Measurements from ENCODE around the gene NDN. TPM values are rescaled to one million over a fixed set of nuclear protein-coding genes. Genes with fewer than 3 reads are reported as not detected.

NDN gene
- total and polyA plus RNA-seq, 10 donors, result 10.4 to 54.1 (median 26.6) TPM

GRCh38 chr15:23663232-23663631 is 23.9 kb downstream of the NDN start:
- WGBS, 5 donors, result 50 to 60% (median 56%) methylated on average over 2 of the region's 2 CpGs
- TF ChIP-seq POLR2AphosphoS5 (IDR thresholded peaks at IDR 0.05), result no peak
- no peak for TF ChIP-seq POLR2A (IDR thresholded peaks at IDR 0.05)
- TF ChIP-seq CTCF (IDR thresholded peaks at IDR 0.05 in 8 of 11, conservative IDR thresholded peaks at IDR 0.05 in 3 of 11), result no peak
- Histone ChIP-seq H3K36me3 (no peaks in the 10 kb centered on the region), H3K4me3 (no peak overlapping the region), H3K4me1 (no peaks in the 10 kb centered on the region), H3K27me3 (replicated peaks in 1 of 7) (no peaks in the 10 kb centered on the region), H3K9me3 (no peaks in the 10 kb centered on the region), H3K27ac (no peak overlapping the region)
- no peak for DNase-seq
- intact Hi-C loops (cut with DNase I; ENCODE audit: low total_unique reads), result no loop called here

GRCh38 chr15:23648920-23649515 is 38.1 kb downstream of the NDN start:
- no peaks in the 10 kb centered on the region for H3K36me3 ChIP-seq
- peaks cover 0 to 41% (median 5%) of the 10 kb centered on the region in 7 donors for H3K27me3 ChIP-seq (replicated peaks in 1 of 7)
- H3K4me3 ChIP-seq, result no peak overlapping the region
- intact Hi-C loops (cut with DNase I; ENCODE audit: low total_unique reads), result loop anchor here (10.0 kb wide), 1 partner anchor 1856 kb away; no protein-coding TSS in a partner anchor
- 16 to 30% (median 22%) methylated on average over 6 of the region's 6 CpGs for WGBS, 5 donors
- no peak for TF ChIP-seq POLR2AphosphoS5 (IDR thresholded peaks at IDR 0.05)
- peak in 8 of 11 experiments; percentile 27 to 65 (median 53) for TF ChIP-seq CTCF (IDR thresholded peaks at IDR 0.05 in 8 of 11, conservative IDR thresholded peaks at IDR 0.05 in 3 of 11)
- TF ChIP-seq POLR2A (IDR thresholded peaks at IDR 0.05), result no peak
- no peak for DNase-seq
- no peak overlapping the region for H3K27ac ChIP-seq
- no peaks in the 10 kb centered on the region for H3K4me1 ChIP-seq
- H3K9me3 ChIP-seq, result no peaks in the 10 kb centered on the region

GRCh38 chr15:23647421-23648370 is 39.4 kb downstream of the NDN start, which contains the start of gene MAGEL2:
Gene MAGEL2 (minus strand): TSS chr15:23647867. CDS start chr15:23647742, 125 bp downstream.
- no peaks in the 10 kb centered on the region for H3K9me3 ChIP-seq
- DNase-seq, result no peak
- H3K4me3 ChIP-seq, result peak within 1 kb of the TSS in 3 of 8 donors; percentile 13 to 56 (median 23)
- TF ChIP-seq POLR2AphosphoS5 (IDR thresholded peaks at IDR 0.05) (no peak), POLR2A (IDR thresholded peaks at IDR 0.05) (no peak), CTCF (IDR thresholded peaks at IDR 0.05 in 8 of 11, conservative IDR thresholded peaks at IDR 0.05 in 3 of 11) (no peak)
- H3K4me1 ChIP-seq, result no peaks in the 10 kb centered on the region
- 48 to 62% (median 53%) methylated on average over 22 to 37 of the region's 37 CpGs for WGBS, 5 donors
- intact Hi-C loops (cut with DNase I; ENCODE audit: low total_unique reads), result loop anchor here (10.0 kb wide), 1 partner anchor 1857 kb away; no protein-coding TSS in a partner anchor
- H3K27me3 ChIP-seq (replicated peaks in 1 of 7), result peaks cover 0 to 41% (median 5%) of the 10 kb centered on the region in 7 donors
- no peaks in the 10 kb centered on the region for H3K36me3 ChIP-seq
- H3K27ac ChIP-seq, result no peak within 1 kb of the TSS

GRCh38 chr15:23647001-23647295 is 40.2 kb downstream of the NDN start:
- WGBS, 5 donors, result 79 to 94% (median 84%) methylated on average over 13 to 17 of the region's 17 CpGs
- Histone ChIP-seq H3K4me3 (peak overlapping the region in 2 of 8 donors; percentile 13 to 56), H3K36me3 (no peaks in the 10 kb centered on the region), H3K4me1 (no peaks in the 10 kb centered on the region), H3K27me3 (replicated peaks in 1 of 7) (peaks cover 0 to 45% (median 5%) of the 10 kb centered on the region in 7 donors), H3K27ac (no peak overlapping the region), H3K9me3 (no peaks in the 10 kb centered on the region)
- DNase-seq, result no peak
- TF ChIP-seq POLR2AphosphoS5 (IDR thresholded peaks at IDR 0.05), result no peak
- no peak for TF ChIP-seq POLR2A (IDR thresholded peaks at IDR 0.05)
- no peak for TF ChIP-seq CTCF (IDR thresholded peaks at IDR 0.05 in 8 of 11, conservative IDR thresholded peaks at IDR 0.05 in 3 of 11)
- intact Hi-C loops (cut with DNase I; ENCODE audit: low total_unique reads), result loop anchor here (10.0 kb wide), 1 partner anchor 1858 kb away; no protein-coding TSS in a partner anchor

Data from spleen (tissue), 11 donors.